Vagina (tissue), 2 donors: ENCODE data around the gene ADAT3. TPM values are rescaled to one million over a fixed set of nuclear protein-coding genes. Genes with fewer than 3 reads are reported as not detected.

ENCODE experiments used
- DNase-seq, 2 donors: peaks; one replicate each; pipeline ENCODE4 v3.0.0-alpha.2; 2017; ENCODE audit errors: extremely low spot score in 2 of 2
- H3K27ac ChIP-seq: fragments of 200-600 bp; sonication (generic); one replicate; pipeline ENCODE4 v1.5.1; 2019
- H3K27me3 ChIP-seq: fragments of 200-600 bp; sonication (generic); one replicate; pipeline ENCODE4 v1.5.1; 2019
- H3K36me3 ChIP-seq, 2 donors: fragments of 200-600 bp; sonication (generic); one replicate each; pipeline ENCODE4 v1.5.1; 2017 to 2019
- H3K4me1 ChIP-seq: fragments of 200-600 bp; sonication (generic); one replicate; pipeline ENCODE4 v1.5.1; 2019
- H3K4me3 ChIP-seq, 2 donors: fragments of 200-600 bp; sonication (generic); 1 replicate in 1 of 2; 2 replicates in 1 of 2; pipeline ENCODE4 v1.5.1; 2016 to 2019
- H3K9me3 ChIP-seq: fragments of 200-600 bp; sonication (generic); one replicate; pipeline ENCODE4 v1.5.1; 2019
- CTCF ChIP-seq, 3 experiments: fragments of 450-650 bp in 2 of 3; fragments of 200-600 bp in 1 of 3; sonication (generic) in 1 of 3; IDR thresholded peaks; one replicate each; pipeline ENCODE4 v1.5.1; 2017 to 2019; ENCODE audit warnings: antibody characterized with exemption in 3 of 3, mild to moderate bottlenecking in 2 of 3, moderate library complexity in 2 of 3
- POLR2A ChIP-seq, 2 donors: fragments of 450-650 bp; IDR thresholded peaks; one replicate each; pipeline ENCODE4 v1.6.1; 2017; ENCODE audit warnings: antibody characterized with exemption in 2 of 2, mild to moderate bottlenecking in 2 of 2, moderate library complexity in 2 of 2
- POLR2AphosphoS5 ChIP-seq, 2 donors: sonication (generic); formaldehyde crosslinking; IDR thresholded peaks; one replicate each; pipeline ENCODE4 v1.9.0; 2017; ENCODE audit warnings: antibody characterized with exemption in 2 of 2, mild to moderate bottlenecking in 2 of 2, low read depth in 1 of 2; ENCODE audit not compliant: insufficient read depth in 1 of 2
- intact Hi-C: fragments of 100-400 bp; cut with DNase I; formaldehyde crosslinking; loops from one replicate; pipeline ENCODE4 v1.15.1; 2023
- total RNA-seq: library from RNA; depleted of rRNA; stranded (reverse); fragments of >200 nt; gene quantifications from one replicate; pipeline ENCODE4 v1.2.3, GENCODE V29; 2016

Gene ADAT3
- total RNA-seq, 1 donor from 2014 or later = 5.2 TPM

- Histone ChIP-seq H3K9me3 (no peaks in the 10 kb centered on the region), H3K4me3 (no peak overlapping the region), H3K27ac (no peak overlapping the region), H3K36me3 (no peaks in the 10 kb centered on the region), H3K27me3 (no peaks in the 10 kb centered on the region), H3K4me1 (peaks cover under 1% of the 10 kb centered on the region)
- no peak for TF ChIP-seq CTCF (IDR thresholded peaks at IDR 0.05)
- TF ChIP-seq POLR2AphosphoS5 (IDR thresholded peaks at IDR 0.05; ENCODE audit: insufficient read depth in 1 of 2, low read depth in 1 of 2) = no peak
- no peak for TF ChIP-seq POLR2A (IDR thresholded peaks at IDR 0.05)
- no peak for DNase-seq
- intact Hi-C loops = no loop called here
Measured at GRCh38 chr19:1889907-1890306, 15.3 kb upstream of the ADAT3 start.

- no peak for DNase-seq
- Histone ChIP-seq H3K4me1 (peaks cover 4% of the 10 kb centered on the region), H3K27ac (no peak overlapping the region), H3K9me3 (no peaks in the 10 kb centered on the region), H3K4me3 (no peak overlapping the region), H3K27me3 (no peaks in the 10 kb centered on the region), H3K36me3 (no peaks in the 10 kb centered on the region)
- TF ChIP-seq POLR2AphosphoS5 (IDR thresholded peaks at IDR 0.05; ENCODE audit: insufficient read depth in 1 of 2, low read depth in 1 of 2) = no peak
- TF ChIP-seq CTCF (IDR thresholded peaks at IDR 0.05) = no peak
- no peak for TF ChIP-seq POLR2A (IDR thresholded peaks at IDR 0.05)
- intact Hi-C loops = no loop called here
Measured at GRCh38 chr19:1893791-1894190, 11.4 kb upstream of the ADAT3 start.

GRCh38 chr19:1896508-1896907 is 8.7 kb upstream of the ADAT3 start:
- no peak overlapping the region for H3K27ac ChIP-seq

GRCh38 chr19:1901940-1902404 is 3.2 kb upstream of the ADAT3 start:
- peak in 1 of 2 donors; percentile 81 for DNase-seq
- Histone ChIP-seq H3K27me3 (no peaks in the 10 kb centered on the region), H3K4me3 (no peak overlapping the region), H3K4me1 (peaks cover 36% of the 10 kb centered on the region), H3K36me3 (no peaks in the 10 kb centered on the region), H3K27ac (no peak overlapping the region), H3K9me3 (no peaks in the 10 kb centered on the region)
- TF ChIP-seq CTCF (IDR thresholded peaks at IDR 0.05) (no peak), POLR2A (IDR thresholded peaks at IDR 0.05) (no peak), POLR2AphosphoS5 (IDR thresholded peaks at IDR 0.05; ENCODE audit: insufficient read depth in 1 of 2, low read depth in 1 of 2) (no peak)
- intact Hi-C loops = no loop called here

More at GRCh38 chr19:1896508-1896907, 8.7 kb upstream of the ADAT3 start:
- intact Hi-C loops = no loop called here
- Histone ChIP-seq H3K36me3 (no peaks in the 10 kb centered on the region), H3K4me1 (peaks cover 4% of the 10 kb centered on the region), H3K4me3 (no peak overlapping the region), H3K27me3 (no peaks in the 10 kb centered on the region), H3K9me3 (no peaks in the 10 kb centered on the region)
- no peak for TF ChIP-seq POLR2A (IDR thresholded peaks at IDR 0.05)
- no peak for TF ChIP-seq CTCF (IDR thresholded peaks at IDR 0.05)
- no peak for TF ChIP-seq POLR2AphosphoS5 (IDR thresholded peaks at IDR 0.05; ENCODE audit: insufficient read depth in 1 of 2, low read depth in 1 of 2)
- DNase-seq = peak in 1 of 2 donors; percentile 94

- peak overlapping the region; percentile 27 for H3K27ac ChIP-seq
Measured at GRCh38 chr19:1902923-1903322, 2.3 kb upstream of the ADAT3 start.

More at GRCh38 chr19:1902923-1903322, 2.3 kb upstream of the ADAT3 start:
- Histone ChIP-seq H3K4me3 (no peak overlapping the region), H3K36me3 (no peaks in the 10 kb centered on the region), H3K4me1 (peaks cover 41% of the 10 kb centered on the region), H3K9me3 (no peaks in the 10 kb centered on the region), H3K27me3 (no peaks in the 10 kb centered on the region)
- DNase-seq = no peak
- TF ChIP-seq POLR2AphosphoS5 (IDR thresholded peaks at IDR 0.05; ENCODE audit: insufficient read depth in 1 of 2, low read depth in 1 of 2) (no peak), POLR2A (IDR thresholded peaks at IDR 0.05) (no peak), CTCF (IDR thresholded peaks at IDR 0.05) (no peak)
- intact Hi-C loops = no loop called here
